Transverse colon (tissue), 4 donors: Measurements from ENCODE around the gene ARHGAP44. TPM values are rescaled to one million over a fixed set of nuclear protein-coding genes. Genes with fewer than 3 reads are reported as not detected.

Source experiments
- DNase-seq: peaks from one replicate; pipeline ENCODE4 v3.0.0-alpha.2; 2019
- H3K27ac ChIP-seq, 4 donors: fragments of 200-600 bp; sonication (generic); 2 replicates each; pipeline ENCODE4 v1.5.1; 2016 to 2018; ENCODE audit warnings: inconsistent platforms in 4 of 4
- H3K27me3 ChIP-seq: fragments of 200-600 bp; sonication (generic); 2 replicates; pipeline ENCODE4 v1.5.1; 2017; ENCODE audit warnings: inconsistent platforms
- H3K36me3 ChIP-seq, 4 donors: fragments of 200-600 bp; sonication (generic); 2 replicates each; pipeline ENCODE4 v1.5.1; 2017 to 2019; ENCODE audit warnings: inconsistent platforms in 4 of 4
- H3K4me1 ChIP-seq, 4 donors: fragments of 200-600 bp; sonication (generic); 2 replicates each; pipeline ENCODE4 v1.5.1; 2017 to 2020; ENCODE audit warnings: inconsistent platforms in 4 of 4
- H3K4me3 ChIP-seq, 4 donors: fragments of 200-600 bp; sonication (generic); 1 replicate in 1 of 4; 2 replicates in 3 of 4; pipeline versions ENCODE4 v1.5.1 to v1.6.1; 2017 to 2019; ENCODE audit warnings: inconsistent platforms in 4 of 4
- H3K9me3 ChIP-seq, 2 donors: fragments of 200-600 bp; sonication (generic); 2 replicates each; pipeline ENCODE4 v1.5.1; 2017 to 2019; ENCODE audit warnings: inconsistent platforms in 2 of 2
- CTCF ChIP-seq, 5 experiments: fragments of 200-600 bp in 3 of 5; fragments of 450-650 bp in 2 of 5; sonication (generic) in 3 of 5; IDR thresholded peaks; 1 replicate in 2 of 5; 2 replicates in 3 of 5; pipeline ENCODE4 v1.5.1; 2016 to 2017; ENCODE audit warnings: antibody characterized with exemption in 5 of 5, inconsistent platforms in 3 of 5, mild to moderate bottlenecking in 2 of 5, moderate library complexity in 1 of 5
- EP300 ChIP-seq: sonication (generic); formaldehyde crosslinking; IDR thresholded peaks from one replicate; pipeline ENCODE4 v1.6.1; 2017; ENCODE audit warnings: antibody characterized with exemption, low read depth
- POLR2A ChIP-seq: fragments of 450-650 bp; IDR thresholded peaks from one replicate; pipeline ENCODE4 v1.6.1; 2016; ENCODE audit warnings: antibody characterized with exemption, mild to moderate bottlenecking, moderate library complexity
- POLR2AphosphoS5 ChIP-seq, 3 donors: sonication (generic); formaldehyde crosslinking; IDR thresholded peaks; one replicate each; pipeline ENCODE4 v1.6.1; 2016; ENCODE audit warnings: antibody characterized with exemption in 3 of 3
- WGBS, 2 donors: methylation state at CpG; one replicate each; pipeline ENCODE4 v1.1.5; 2018; ENCODE audit warnings: low coverage in 1 of 2; 5-methylcytosine and 5-hydroxymethylcytosine counted together
- in situ Hi-C, 4 donors: fragments of 200-750 bp; cut with MboI; loops; one replicate each; pipeline versions ENCODE4 v1.15.0 to v1.15.1; 2017; ENCODE audit warnings: low sequenced_read_pairs in 3 of 4, low pct_ligation_motif_present in 1 of 4, low pct_unique_long_range_greater_than_20kb in 1 of 4
- intact Hi-C: fragments of 100-400 bp; cut with DNase I; formaldehyde crosslinking; loops from one replicate; pipeline ENCODE4 v1.15.1; 2023; ENCODE audit warnings: low total_unique reads
- total RNA-seq, 4 donors: library from RNA; depleted of rRNA; stranded (reverse); fragments of >200 nt; gene quantifications; one replicate each; pipeline ENCODE4 v1.1.0, GENCODE V29; 2016

Gene ARHGAP44
- total RNA-seq, 4 donors from 2014 or later, result 29.2 to 107 (median 53.9) TPM

GRCh38 chr17:12985431-12986293 is 196.4 kb downstream of the ARHGAP44 start:
- DNase-seq, result no peak
- in situ Hi-C loops (no loop called here), intact Hi-C loops (no loop called here)

GRCh38 chr17:12987120-12987519 is 197.8 kb downstream of the ARHGAP44 start:
- TF ChIP-seq EP300 (no peak), POLR2AphosphoS5 (IDR thresholded peaks at IDR 0.05) (no peak), CTCF (IDR thresholded peaks at IDR 0.05) (no peak), POLR2A (no peak)
- DNase-seq, result no peak
- H3K4me1 ChIP-seq, result peaks cover 0 to 5% (median 0%) of the 10 kb centered on the region in 4 donors
- H3K4me3 ChIP-seq, result no peak overlapping the region
- H3K27ac ChIP-seq, result no peak overlapping the region
- in situ Hi-C loops (no loop called here), intact Hi-C loops (no loop called here)
- no peaks in the 10 kb centered on the region for H3K27me3 ChIP-seq
- peaks cover 0 to 12% (median 3%) of the 10 kb centered on the region in 4 donors for H3K36me3 ChIP-seq
- no peaks in the 10 kb centered on the region for H3K9me3 ChIP-seq
- WGBS, 2 donors, result 77% methylated on average over 12 of the region's 12 CpGs; no CpG with 5 or more reads in 1 of the 2 donors

More at GRCh38 chr17:12985431-12986293, 196.4 kb downstream of the ARHGAP44 start:
- H3K4me1 ChIP-seq, result peaks cover 0 to 5% (median 0%) of the 10 kb centered on the region in 4 donors
- no peak overlapping the region for H3K4me3 ChIP-seq
- H3K27ac ChIP-seq, result peak overlapping the region in 1 of 4 donors; percentile 66
- WGBS, 2 donors, result 64 to 76% methylated on average over 10 to 14 of the region's 14 CpGs
- TF ChIP-seq POLR2AphosphoS5 (IDR thresholded peaks at IDR 0.05), result no peak
- no peak for TF ChIP-seq EP300
- TF ChIP-seq CTCF (IDR thresholded peaks at IDR 0.05), result no peak
- TF ChIP-seq POLR2A, result no peak
- H3K9me3 ChIP-seq, result no peaks in the 10 kb centered on the region
- peaks cover 0 to 1% (median 0%) of the 10 kb centered on the region in 4 donors for H3K36me3 ChIP-seq
- no peaks in the 10 kb centered on the region for H3K27me3 ChIP-seq

- intact Hi-C loops (no loop called here), in situ Hi-C loops (no loop called here)
- no peak for DNase-seq
- no peak overlapping the region for H3K27ac ChIP-seq
- H3K4me3 ChIP-seq, result no peak overlapping the region
- H3K27me3 ChIP-seq, result no peaks in the 10 kb centered on the region
- TF ChIP-seq EP300 (no peak), CTCF (IDR thresholded peaks at IDR 0.05) (no peak), POLR2A (no peak), POLR2AphosphoS5 (IDR thresholded peaks at IDR 0.05) (no peak)
- 92 to 100% methylated on average over 1 to 25 of the region's 25 CpGs for WGBS, 2 donors
- H3K36me3 ChIP-seq, result peaks cover 0 to 40% (median 19%) of the 10 kb centered on the region in 4 donors
- H3K4me1 ChIP-seq, result no peaks in the 10 kb centered on the region
- no peaks in the 10 kb centered on the region for H3K9me3 ChIP-seq
Measured at GRCh38 chr17:12990041-12990808, 200.9 kb downstream of the ARHGAP44 start.

DNA sequence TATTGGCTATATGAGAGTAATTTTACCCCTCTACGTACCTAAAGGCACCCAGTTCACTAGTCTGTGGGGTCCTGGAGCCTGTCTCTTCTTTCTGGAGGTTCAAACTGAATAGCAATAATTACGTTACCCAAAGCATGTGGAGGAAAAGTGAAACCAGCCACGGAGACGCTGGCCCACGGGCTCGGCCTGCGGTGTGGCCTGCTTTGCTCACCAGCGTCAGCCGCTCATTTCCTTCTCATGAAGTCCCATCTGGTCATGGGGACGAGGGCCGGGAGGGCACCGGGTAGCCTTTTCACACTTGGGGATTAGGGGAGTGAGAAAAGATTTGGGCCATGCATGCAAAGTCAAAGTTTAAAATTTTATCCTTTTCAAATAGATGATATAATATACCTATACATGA is 201.6 kb downstream of the ARHGAP44 start:
- WGBS, 2 donors, result 86 to 95% methylated on average over 4 to 12 of the region's 12 CpGs
- in situ Hi-C loops (no loop called here), intact Hi-C loops (no loop called here)
- no peaks in the 10 kb centered on the region for H3K4me1 ChIP-seq
- H3K36me3 ChIP-seq, result peaks cover 0 to 47% (median 22%) of the 10 kb centered on the region in 4 donors
- no peak for DNase-seq
- no peaks in the 10 kb centered on the region for H3K9me3 ChIP-seq
- H3K4me3 ChIP-seq, result no peak overlapping the region
- H3K27me3 ChIP-seq, result no peaks in the 10 kb centered on the region
- no peak for TF ChIP-seq EP300
- no peak for TF ChIP-seq POLR2A
- no peak for TF ChIP-seq CTCF (IDR thresholded peaks at IDR 0.05)
- no peak for TF ChIP-seq POLR2AphosphoS5 (IDR thresholded peaks at IDR 0.05)
- H3K27ac ChIP-seq, result no peak overlapping the region
